Right lobe of liver (tissue), 4 donors: ENCODE results near the gene HPX.

ENCODE experiments used
- CTCF ChIP-seq, 4 donors: fragments of 200-600 bp in 3 of 4; fragments of 450-650 bp in 1 of 4; IDR thresholded peaks; one replicate each; pipeline versions ENCODE4 v1.5.1 to v1.8.0; 2016 to 2022; ENCODE audit warnings: antibody characterized with exemption in 4 of 4, mild to moderate bottlenecking in 2 of 4
- POLR2A ChIP-seq: fragments of 450-650 bp; IDR thresholded peaks from one replicate; pipeline ENCODE4 v1.6.1; 2017; ENCODE audit warnings: antibody characterized with exemption, mild to moderate bottlenecking
- donor health status: DM: no; HTN: no; CAD: no.
- donor health status: DM: no; HTN: no; CAD: no.
- donor health status: DM: no; HTN: yes; CAD: no.

- TF ChIP-seq CTCF (IDR thresholded peaks at IDR 0.05) (no peak), POLR2A (no peak)
Observed at GRCh38 chr11:6480299-6480914, 39.6 kb upstream of the HPX start.
